ENCODE data around the gene EPB41L2.
"Not testable (repeated sequence)": the region's sequence is repeated elsewhere in the genome, so short reads cannot be mapped to it uniquely, and the experiment has no call there.

EPB41L2 gene

GRCh38 chr6:130811932-130812331 lies 251.1 kb downstream of the EPB41L2 start:
- TF ChIP-seq CTCF (IDR thresholded peaks at IDR 0.05; ENCODE audit: borderline replicate concordance, control extremely low read depth, extremely low read depth, insufficient read depth, missing control alignments), result no peak
- in situ Hi-C loops (cut with MboI; ENCODE audit: low sequenced_read_pairs, unreplicated experiment), result no loop called here
- DNase-seq (ENCODE audit: low spot score), result no peak

DNA sequence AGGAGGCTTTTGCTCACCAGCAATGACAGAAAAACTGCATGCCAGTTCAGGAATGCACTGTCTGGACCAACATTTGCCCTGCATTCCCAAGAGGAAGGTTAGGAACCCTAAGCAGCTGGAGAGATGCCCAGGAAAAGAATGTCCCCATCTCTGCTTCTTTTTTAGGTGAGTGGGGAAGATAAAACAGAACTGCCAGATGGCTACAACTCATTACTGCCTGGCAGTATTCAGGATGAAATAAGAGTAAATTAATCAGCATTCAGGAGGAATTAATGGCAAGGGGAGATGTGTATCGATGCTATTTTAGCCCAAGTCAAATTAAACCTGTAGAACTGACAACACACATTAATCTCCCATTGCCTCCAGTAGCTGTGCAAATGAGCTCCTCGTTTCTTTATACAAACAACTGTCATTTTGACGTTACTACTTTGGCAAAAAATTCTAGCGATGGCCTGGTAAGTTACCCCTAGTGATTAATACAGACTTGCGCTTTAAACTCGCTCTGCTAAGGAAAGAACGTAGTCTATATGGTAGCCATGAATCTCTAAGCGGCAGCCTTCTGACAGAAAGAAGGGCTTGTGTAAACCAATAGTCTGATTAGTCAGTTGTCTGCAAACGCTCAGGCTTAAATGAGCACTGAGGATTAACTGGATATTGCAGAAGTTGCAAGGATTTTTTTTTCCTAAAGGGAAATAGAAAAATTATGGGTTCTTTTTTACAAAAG lies 252.6 kb downstream of the EPB41L2 start:
- DNase-seq (ENCODE audit: low spot score), result no peak
- TF ChIP-seq CTCF (IDR thresholded peaks at IDR 0.05; ENCODE audit: borderline replicate concordance, control extremely low read depth, extremely low read depth, insufficient read depth, missing control alignments), result no peak
- in situ Hi-C loops (cut with MboI; ENCODE audit: low sequenced_read_pairs, unreplicated experiment), result no loop called here

- in situ Hi-C loops (cut with MboI; ENCODE audit: low sequenced_read_pairs, unreplicated experiment), result not testable (repeated sequence)
Measured at GRCh38 chr6:130801368-130801767, 261.7 kb downstream of the EPB41L2 start.

DNA sequence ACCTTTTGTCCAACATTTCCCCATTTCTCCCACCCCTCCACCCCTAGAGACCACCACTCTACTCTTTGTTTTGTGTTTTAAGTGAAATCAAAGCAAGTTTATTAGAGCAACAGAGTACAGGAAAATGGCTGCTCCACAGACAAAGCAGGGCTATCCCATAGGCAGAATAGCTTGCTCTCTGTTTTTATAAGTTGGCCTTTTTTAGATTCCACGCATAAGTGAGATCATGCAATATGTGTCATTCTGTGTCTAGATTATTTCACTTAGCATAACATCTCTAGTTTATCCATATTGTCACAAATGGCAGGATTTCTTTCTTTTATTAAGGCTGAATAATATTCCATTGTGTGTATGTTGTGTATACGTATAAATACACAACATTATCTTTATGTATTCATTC lies 266.0 kb downstream of the EPB41L2 start:
- in situ Hi-C loops (cut with MboI; ENCODE audit: low sequenced_read_pairs, unreplicated experiment), result no loop called here
- TF ChIP-seq CTCF (IDR thresholded peaks at IDR 0.05; ENCODE audit: borderline replicate concordance, control extremely low read depth, extremely low read depth, insufficient read depth, missing control alignments), result no peak
- DNase-seq (ENCODE audit: low spot score), result no peak

More at GRCh38 chr6:130801368-130801767, 261.7 kb downstream of the EPB41L2 start:
- DNase-seq (ENCODE audit: low spot score), result not testable (repeated sequence)

DNA sequence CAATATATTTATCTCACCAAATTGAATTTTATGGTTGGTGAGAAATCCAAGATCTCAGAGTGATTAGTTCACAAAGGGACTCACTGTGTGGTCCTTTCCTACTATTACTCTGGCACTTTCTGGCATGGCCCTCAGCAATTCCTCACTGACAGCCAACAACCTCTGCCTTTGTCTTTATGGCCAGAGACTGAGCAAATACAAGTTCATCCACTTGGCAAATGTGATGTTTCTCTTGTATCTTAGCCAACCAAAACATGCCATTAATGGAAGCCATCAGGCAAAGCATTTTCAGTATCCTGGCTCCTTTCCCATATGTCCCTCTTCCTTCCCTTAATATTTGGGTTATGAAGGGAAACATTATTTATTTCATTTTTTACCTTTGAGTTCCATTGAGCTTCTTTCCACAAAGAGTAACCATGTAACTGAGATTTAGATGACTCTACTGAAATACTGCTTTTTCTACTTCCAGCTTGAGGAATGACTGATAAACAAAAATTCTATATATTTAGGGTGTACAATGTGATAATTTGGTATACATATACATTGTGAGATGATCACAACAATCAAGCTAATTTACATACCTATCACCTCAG lies 266.6 kb downstream of the EPB41L2 start:
- DNase-seq (ENCODE audit: low spot score), result no peak
- no peak for TF ChIP-seq CTCF (IDR thresholded peaks at IDR 0.05; ENCODE audit: borderline replicate concordance, control extremely low read depth, extremely low read depth, insufficient read depth, missing control alignments)
- in situ Hi-C loops (cut with MboI; ENCODE audit: low sequenced_read_pairs, unreplicated experiment), result no loop called here

- no peak for DNase-seq (ENCODE audit: low spot score)
- in situ Hi-C loops (cut with MboI; ENCODE audit: low sequenced_read_pairs, unreplicated experiment), result no loop called here
- TF ChIP-seq CTCF (IDR thresholded peaks at IDR 0.05; ENCODE audit: borderline replicate concordance, control extremely low read depth, extremely low read depth, insufficient read depth, missing control alignments), result no peak
Measured at GRCh38 chr6:130794738-130795137, 268.3 kb downstream of the EPB41L2 start.

- no peak for DNase-seq (ENCODE audit: low spot score)
- TF ChIP-seq CTCF (IDR thresholded peaks at IDR 0.05; ENCODE audit: borderline replicate concordance, control extremely low read depth, extremely low read depth, insufficient read depth, missing control alignments), result no peak
- in situ Hi-C loops (cut with MboI; ENCODE audit: low sequenced_read_pairs, unreplicated experiment), result no loop called here
Measured at GRCh38 chr6:130794010-130794697, 268.9 kb downstream of the EPB41L2 start.

All from GM13976 (cell line).